ENCODE measurements around the gene PRXL2A.
A peak's percentile ranks its signal among the peaks of the same experiment; 100 is the strongest.

The PRXL2A gene

DNA sequence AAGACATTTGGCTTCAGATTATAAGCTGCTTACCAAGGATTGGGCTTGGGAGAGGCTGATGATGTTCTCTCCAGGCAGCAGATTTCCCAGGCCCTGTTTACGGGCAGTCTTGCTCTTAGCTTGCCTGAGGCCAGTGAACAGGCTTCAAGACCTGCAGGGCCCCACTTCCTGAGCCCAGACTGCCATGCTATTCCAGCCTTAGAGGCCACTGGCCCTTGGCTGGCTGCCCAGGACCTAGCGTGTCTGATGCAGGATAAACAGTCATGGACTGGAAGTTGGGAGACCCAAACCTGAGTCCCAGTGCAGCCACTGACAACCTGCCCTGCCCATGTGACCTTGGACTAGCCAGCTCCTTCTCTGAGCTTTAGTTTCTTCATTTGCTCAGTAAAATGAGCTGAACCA is 2.9 kb downstream of the PRXL2A start:
- TF ChIP-seq, protein P1, sequence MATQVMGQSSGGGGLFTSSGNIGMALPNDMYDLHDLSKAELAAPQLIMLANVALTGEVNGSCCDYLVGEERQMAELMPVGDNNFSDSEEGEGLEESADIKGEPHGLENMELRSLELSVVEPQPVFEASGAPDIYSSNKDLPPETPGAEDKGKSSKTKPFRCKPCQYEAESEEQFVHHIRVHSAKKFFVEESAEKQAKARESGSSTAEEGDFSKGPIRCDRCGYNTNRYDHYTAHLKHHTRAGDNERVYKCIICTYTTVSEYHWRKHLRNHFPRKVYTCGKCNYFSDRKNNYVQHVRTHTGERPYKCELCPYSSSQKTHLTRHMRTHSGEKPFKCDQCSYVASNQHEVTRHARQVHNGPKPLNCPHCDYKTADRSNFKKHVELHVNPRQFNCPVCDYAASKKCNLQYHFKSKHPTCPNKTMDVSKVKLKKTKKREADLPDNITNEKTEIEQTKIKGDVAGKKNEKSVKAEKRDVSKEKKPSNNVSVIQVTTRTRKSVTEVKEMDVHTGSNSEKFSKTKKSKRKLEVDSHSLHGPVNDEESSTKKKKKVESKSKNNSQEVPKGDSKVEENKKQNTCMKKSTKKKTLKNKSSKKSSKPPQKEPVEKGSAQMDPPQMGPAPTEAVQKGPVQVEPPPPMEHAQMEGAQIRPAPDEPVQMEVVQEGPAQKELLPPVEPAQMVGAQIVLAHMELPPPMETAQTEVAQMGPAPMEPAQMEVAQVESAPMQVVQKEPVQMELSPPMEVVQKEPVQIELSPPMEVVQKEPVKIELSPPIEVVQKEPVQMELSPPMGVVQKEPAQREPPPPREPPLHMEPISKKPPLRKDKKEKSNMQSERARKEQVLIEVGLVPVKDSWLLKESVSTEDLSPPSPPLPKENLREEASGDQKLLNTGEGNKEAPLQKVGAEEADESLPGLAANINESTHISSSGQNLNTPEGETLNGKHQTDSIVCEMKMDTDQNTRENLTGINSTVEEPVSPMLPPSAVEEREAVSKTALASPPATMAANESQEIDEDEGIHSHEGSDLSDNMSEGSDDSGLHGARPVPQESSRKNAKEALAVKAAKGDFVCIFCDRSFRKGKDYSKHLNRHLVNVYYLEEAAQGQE (IDR thresholded peaks at IDR 0.05; ENCODE audit: insufficient read depth in 1 of 2, low read depth in 2 of 2, low read length in 2 of 2), result no peak
- peak; percentile 63 for TF ChIP-seq FOXP2 (optimal IDR thresholded peaks at IDR 0.05; ENCODE audit: borderline replicate concordance, extremely low read depth, extremely low read length, insufficient read depth)
- no peak for TF ChIP-seq SIN3A (IDR thresholded peaks at IDR 0.05; ENCODE audit: borderline replicate concordance, insufficient read depth, low read length)
- TF ChIP-seq POLR2AphosphoS5 (IDR thresholded peaks at IDR 0.05; ENCODE audit: low read depth, low read length), result no peak

DNA sequence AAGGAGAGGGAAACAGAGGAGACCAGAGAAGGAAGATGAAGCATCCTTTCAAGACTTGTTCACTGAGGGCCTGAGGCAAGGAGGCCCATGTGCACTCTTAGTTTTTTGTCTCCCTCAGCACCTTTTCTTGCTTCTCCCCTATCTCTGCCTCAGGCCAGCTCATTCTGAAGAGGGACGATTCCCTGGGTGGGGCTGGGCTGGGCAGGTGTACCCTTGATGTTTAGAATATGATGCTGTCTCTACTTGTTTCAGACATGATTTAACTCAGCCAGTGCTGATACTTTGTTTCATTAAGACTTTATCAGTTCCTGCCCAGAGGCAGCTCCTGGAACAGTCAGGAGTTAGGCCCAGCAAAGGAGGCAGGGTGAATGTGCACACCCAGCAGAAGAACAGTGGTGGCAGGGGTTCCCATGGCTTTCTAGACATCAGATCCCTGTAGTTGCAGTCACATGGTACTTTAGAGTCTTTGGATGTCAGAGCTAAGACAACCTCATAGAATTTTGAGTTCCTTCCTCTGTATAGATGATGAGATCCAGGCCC is 3.4 kb downstream of the PRXL2A start:
- no peak for TF ChIP-seq TAF1 (IDR thresholded peaks at IDR 0.05; ENCODE audit: borderline replicate concordance, insufficient read depth, low read length)
- no peak for TF ChIP-seq SIN3A (IDR thresholded peaks at IDR 0.05; ENCODE audit: borderline replicate concordance, insufficient read depth, low read length)
- TF ChIP-seq, protein P1 (IDR thresholded peaks at IDR 0.05; ENCODE audit: insufficient read depth in 1 of 2, low read depth in 2 of 2, low read length in 2 of 2), result no peak
- no peak for TF ChIP-seq POLR2AphosphoS5 (IDR thresholded peaks at IDR 0.05; ENCODE audit: low read depth, low read length)
- no peak for TF ChIP-seq FOXP2 (optimal IDR thresholded peaks at IDR 0.05; ENCODE audit: borderline replicate concordance, extremely low read depth, extremely low read length, insufficient read depth)

DNA sequence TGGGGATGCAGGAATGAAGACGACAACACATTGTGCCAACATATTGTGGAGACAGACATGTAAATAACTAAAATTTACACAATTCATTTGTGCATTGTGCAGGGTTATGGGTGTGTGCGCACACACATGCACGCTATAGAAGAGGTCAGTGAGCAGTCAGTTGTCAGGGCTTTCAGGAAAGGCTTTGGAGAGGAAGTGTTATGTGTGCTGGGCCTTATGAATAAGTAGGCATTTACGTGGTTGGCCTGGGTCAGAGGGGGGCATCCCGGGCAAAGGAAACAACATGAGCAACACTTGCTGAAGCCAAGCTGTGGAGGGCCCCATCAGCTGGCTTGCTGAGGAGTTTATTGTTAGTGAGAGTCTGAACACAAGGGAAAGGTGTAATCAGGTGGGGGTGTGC is 4.1 kb downstream of the PRXL2A start:
- TF ChIP-seq FOXP2 (optimal IDR thresholded peaks at IDR 0.05; ENCODE audit: borderline replicate concordance, extremely low read depth, extremely low read length, insufficient read depth) (no peak), TAF1 (IDR thresholded peaks at IDR 0.05; ENCODE audit: borderline replicate concordance, insufficient read depth, low read length) (no peak), POLR2AphosphoS5 (IDR thresholded peaks at IDR 0.05; ENCODE audit: low read depth, low read length) (no peak), SIN3A (IDR thresholded peaks at IDR 0.05; ENCODE audit: borderline replicate concordance, insufficient read depth, low read length) (no peak)
- TF ChIP-seq, protein P1 (IDR thresholded peaks at IDR 0.05; ENCODE audit: insufficient read depth in 1 of 2, low read depth in 2 of 2, low read length in 2 of 2), result no peak

DNA sequence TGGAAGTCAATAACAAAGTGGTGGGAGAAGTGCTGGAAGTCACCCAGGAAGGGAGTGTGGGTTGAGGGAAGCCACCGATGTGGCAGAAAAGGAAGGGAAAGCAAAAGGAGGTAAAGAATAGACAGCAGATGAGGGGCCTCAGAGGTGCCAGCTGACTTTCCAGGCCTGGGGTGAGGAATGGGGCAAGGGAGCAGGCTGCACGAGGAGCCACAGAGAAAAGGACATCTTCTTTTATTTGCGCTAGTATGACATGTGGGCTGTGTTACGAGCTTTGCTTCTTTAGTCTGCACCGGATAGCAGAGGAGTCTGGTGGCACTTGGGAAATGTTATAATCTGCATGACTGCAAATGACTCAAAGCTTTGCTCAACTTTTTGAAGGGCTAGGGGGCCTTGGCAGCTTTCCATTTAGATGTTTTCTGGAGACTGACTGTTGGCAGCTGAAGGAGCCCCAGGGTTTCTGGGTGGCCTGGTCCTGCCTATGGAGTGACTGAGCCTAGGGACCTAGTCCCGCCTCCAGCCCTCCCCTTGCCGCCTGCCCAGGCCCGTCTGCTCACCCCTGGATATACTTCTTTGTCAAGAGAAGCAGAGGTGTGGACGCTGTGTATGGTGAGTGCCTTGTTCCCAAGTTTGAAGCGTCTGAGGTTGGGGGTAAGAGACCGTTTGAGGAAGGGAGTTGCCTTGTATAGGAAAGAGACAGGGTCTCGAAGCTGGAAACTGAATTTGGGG is 5.1 kb downstream of the PRXL2A start:
- TF ChIP-seq FOXP2 (optimal IDR thresholded peaks at IDR 0.05; ENCODE audit: borderline replicate concordance, extremely low read depth, extremely low read length, insufficient read depth), result no peak
- TF ChIP-seq POLR2AphosphoS5 (IDR thresholded peaks at IDR 0.05; ENCODE audit: low read depth, low read length), result no peak
- no peak for TF ChIP-seq SIN3A (IDR thresholded peaks at IDR 0.05; ENCODE audit: borderline replicate concordance, insufficient read depth, low read length)
- TF ChIP-seq, protein P1 (IDR thresholded peaks at IDR 0.05; ENCODE audit: insufficient read depth in 1 of 2, low read depth in 2 of 2, low read length in 2 of 2), result no peak
- TF ChIP-seq TAF1 (IDR thresholded peaks at IDR 0.05; ENCODE audit: borderline replicate concordance, insufficient read depth, low read length), result no peak
